ENCODE results near the gene HBS1L. TPM values are rescaled to one million over a fixed set of nuclear protein-coding genes. Genes with fewer than 3 reads are reported as not detected.

The HBS1L gene
- total and polyA plus RNA-seq, 4 donors = 32.7 to 89.0 (median 52.2) TPM

- no peak for TF ChIP-seq FOXA2 (IDR thresholded peaks at IDR 0.05)
- no peak for TF ChIP-seq EGR1 (IDR thresholded peaks at IDR 0.05; ENCODE audit: low read depth in 2 of 2)
- TF ChIP-seq CTCF (IDR thresholded peaks at IDR 0.05; ENCODE audit: low read depth, low read length, missing input control) = no peak
- no peak for TF ChIP-seq HNF4G (IDR thresholded peaks at IDR 0.05)
- TF ChIP-seq SP1 (IDR thresholded peaks at IDR 0.05) = no peak
Observed at GRCh38 chr6:134999107-134999506, 55.5 kb downstream of the HBS1L start (continued).

GRCh38 chr6:134997133-134997995 is 57.3 kb downstream of the HBS1L start:
- Histone ChIP-seq H3K4me1 (ENCODE audit: control insufficient read depth in 4 of 4, insufficient read depth in 4 of 4, low read length in 3 of 4) (peaks cover 0 to 1% (median under 1%) of the 10 kb centered on the region in 4 donors), H3K27me3 (ENCODE audit: control insufficient read depth in 4 of 4, insufficient read depth in 4 of 4, low read length in 3 of 4) (no peaks in the 10 kb centered on the region), H3K9ac (ENCODE audit: low read depth in 1 of 2, low read length in 2 of 2) (no peak overlapping the region), H3K27ac (ENCODE audit: low read depth in 1 of 2, low read length in 2 of 2) (no peak overlapping the region), H3K4me3 (ENCODE audit: low read depth in 1 of 3, low read length in 3 of 3) (no peak overlapping the region), H3K9me3 (ENCODE audit: control insufficient read depth in 4 of 4, low read length in 3 of 4) (no peaks in the 10 kb centered on the region), H3K36me3 (ENCODE audit: control insufficient read depth in 4 of 4, insufficient read depth in 3 of 4, low read depth in 1 of 4, low read length in 3 of 4) (peaks cover 4 to 27% (median 12%) of the 10 kb centered on the region in 4 donors)
- no peak for TF ChIP-seq MAX (IDR thresholded peaks at IDR 0.05)
- no peak for DNase-seq (ENCODE audit: low spot score)
- 95% methylated on average over 9 of the region's 9 CpGs for WGBS

- no peak for DNase-seq (ENCODE audit: low spot score)
- Histone ChIP-seq H3K27me3 (ENCODE audit: control insufficient read depth in 4 of 4, insufficient read depth in 4 of 4, low read length in 3 of 4) (no peaks in the 10 kb centered on the region), H3K4me1 (ENCODE audit: control insufficient read depth in 4 of 4, insufficient read depth in 4 of 4, low read length in 3 of 4) (no peaks in the 10 kb centered on the region), H3K4me3 (ENCODE audit: low read depth in 1 of 3, low read length in 3 of 3) (no peak overlapping the region), H3K9ac (ENCODE audit: low read depth in 1 of 2, low read length in 2 of 2) (no peak overlapping the region), H3K9me3 (ENCODE audit: control insufficient read depth in 4 of 4, low read length in 3 of 4) (no peaks in the 10 kb centered on the region), H3K36me3 (ENCODE audit: control insufficient read depth in 4 of 4, insufficient read depth in 3 of 4, low read depth in 1 of 4, low read length in 3 of 4) (peaks cover 5 to 35% (median 16%) of the 10 kb centered on the region in 4 donors), H3K27ac (ENCODE audit: low read depth in 1 of 2, low read length in 2 of 2) (no peak overlapping the region)
- 88% methylated on average over 1 of the region's 1 CpG for WGBS
- TF ChIP-seq REST (IDR thresholded peaks at IDR 0.05) = no peak
- no peak for TF ChIP-seq TAF1 (conservative IDR thresholded peaks at IDR 0.05)
- TF ChIP-seq RXRA (IDR thresholded peaks at IDR 0.05) = no peak
- TF ChIP-seq FOXA2 (IDR thresholded peaks at IDR 0.05) = no peak
- no peak for TF ChIP-seq HNF4G (IDR thresholded peaks at IDR 0.05)
Observed at GRCh38 chr6:134995536-134995935, 59.1 kb downstream of the HBS1L start.

Measured in liver (tissue), 9 donors.